HG03159 (cell line): ENCODE results near the gene ARHGEF7.

Experiments used
- ATAC-seq: cut with Tn5 transposase; IDR thresholded peaks from one replicate; pipeline ENCODE4 v1.9.1; 2021; ENCODE audit warnings: mild to moderate bottlenecking, moderate library complexity; ENCODE audit not compliant: unreplicated experiment

The ARHGEF7 gene

GRCh38 chr13:111216166-111216960 is 101.3 kb downstream of the ARHGEF7 start:
- no peak for ATAC-seq

- ATAC-seq, result no peak
Observed at GRCh38 chr13:111217641-111218040, 102.5 kb downstream of the ARHGEF7 start.

GRCh38 chr13:111219280-111219679 is 104.2 kb downstream of the ARHGEF7 start:
- ATAC-seq, result no peak

GRCh38 chr13:111219950-111220349 is 104.8 kb downstream of the ARHGEF7 start:
- no peak for ATAC-seq

GRCh38 chr13:111225166-111225565 is 110.1 kb downstream of the ARHGEF7 start:
- ATAC-seq, result no peak

GRCh38 chr13:111225810-111226546 is 110.9 kb downstream of the ARHGEF7 start:
- no peak for ATAC-seq

GRCh38 chr13:111227405-111227804 is 112.3 kb downstream of the ARHGEF7 start:
- no peak for ATAC-seq

GRCh38 chr13:111228262-111229144 is 113.4 kb downstream of the ARHGEF7 start:
- no peak for ATAC-seq

GRCh38 chr13:111230385-111230930 is 115.3 kb downstream of the ARHGEF7 start:
- no peak for ATAC-seq

GRCh38 chr13:111232191-111232590 is 117.1 kb downstream of the ARHGEF7 start:
- no peak for ATAC-seq

- ATAC-seq, result no peak
Observed at GRCh38 chr13:111233080-111233479, 118.0 kb downstream of the ARHGEF7 start.

- ATAC-seq, result no peak
Observed at GRCh38 chr13:111239764-111240670, 124.9 kb downstream of the ARHGEF7 start.

- no peak for ATAC-seq
Observed at GRCh38 chr13:111241006-111241755, 126.1 kb downstream of the ARHGEF7 start.

- ATAC-seq, result no peak
Observed at GRCh38 chr13:111241862-111242261, 126.8 kb downstream of the ARHGEF7 start.

GRCh38 chr13:111242585-111242984 is 127.5 kb downstream of the ARHGEF7 start:
- no peak for ATAC-seq

GRCh38 chr13:111243981-111244380 is 128.9 kb downstream of the ARHGEF7 start:
- no peak for ATAC-seq

GRCh38 chr13:111245576-111246384 is 130.7 kb downstream of the ARHGEF7 start:
- no peak for ATAC-seq

GRCh38 chr13:111247552-111247951 is 132.4 kb downstream of the ARHGEF7 start:
- ATAC-seq, result no peak
